Breast epithelium (tissue), 4 donors: ENCODE data around the gene ADAMTS3. TPM values are rescaled to one million over a fixed set of nuclear protein-coding genes. Genes with fewer than 3 reads are reported as not detected.
A peak's percentile ranks its signal among the peaks of the same experiment; 100 is the strongest.

Experiments
- DNase-seq, 2 donors: peaks; one replicate each; pipeline ENCODE4 v3.0.0-alpha.2; 2019; ENCODE audit warnings: low spot score in 2 of 2
- H3K27ac ChIP-seq, 2 donors: fragments of 200-600 bp; sonication (generic) in 1 of 2; one replicate each; pipeline ENCODE4 v1.5.1; 2016 to 2019; ENCODE audit warnings: mild to moderate bottlenecking in 1 of 2
- H3K27me3 ChIP-seq, 2 donors: fragments of 200-600 bp; sonication (generic) in 1 of 2; one replicate each; pipeline versions ENCODE4 v1.5.1 to v1.6.0; 2017 to 2019; ENCODE audit warnings: control low read depth in 1 of 2, mild to moderate bottlenecking in 1 of 2
- H3K36me3 ChIP-seq: fragments of 200-600 bp; one replicate; pipeline ENCODE4 v1.5.1; 2019
- H3K4me1 ChIP-seq, 2 donors: fragments of 200-600 bp; sonication (generic); one replicate each; pipeline ENCODE4 v1.5.1; 2016 to 2019; ENCODE audit warnings: control low read depth in 1 of 2
- H3K4me3 ChIP-seq, 3 donors: fragments of 200-600 bp; sonication (generic); 1 replicate in 2 of 3; 2 replicates in 1 of 3; pipeline ENCODE4 v1.5.1; 2016 to 2019; ENCODE audit warnings: mild to moderate bottlenecking in 3 of 3, moderate library complexity in 2 of 3
- H3K9me3 ChIP-seq, 2 donors: fragments of 200-600 bp; sonication (generic) in 1 of 2; one replicate each; pipeline ENCODE4 v1.5.1; 2016 to 2019; ENCODE audit warnings: control low read depth in 1 of 2
- CTCF ChIP-seq, 3 donors: fragments of 450-650 bp; IDR thresholded peaks; one replicate each; pipeline ENCODE4 v1.5.1; 2016 to 2017; ENCODE audit warnings: antibody characterized with exemption in 3 of 3, mild to moderate bottlenecking in 3 of 3, moderate library complexity in 3 of 3
- POLR2A ChIP-seq: fragments of 450-650 bp; IDR thresholded peaks from one replicate; pipeline ENCODE4 v1.6.1; 2016; ENCODE audit warnings: antibody characterized with exemption, mild to moderate bottlenecking, moderate library complexity
- POLR2AphosphoS5 ChIP-seq, 3 donors: sonication (generic); formaldehyde crosslinking; IDR thresholded peaks; one replicate each; pipeline ENCODE4 v1.6.1; 2017; ENCODE audit warnings: antibody characterized with exemption in 3 of 3
- intact Hi-C: fragments of 100-400 bp; cut with DNase I; formaldehyde crosslinking; loops from one replicate; pipeline ENCODE4 v1.15.1; 2023; ENCODE audit warnings: low total_unique reads
- total RNA-seq, 3 donors: library from RNA; depleted of rRNA; stranded (reverse); fragments of >200 nt; gene quantifications; one replicate each; pipeline ENCODE4 v1.1.0, GENCODE V29; 2016

The ADAMTS3 gene
- total RNA-seq, 3 donors from 2014 or later = 1.9 to 5.6 (median 2.9) TPM

- Histone ChIP-seq H3K27ac (no peak overlapping the region), H3K4me3 (no peak overlapping the region), H3K36me3 (no peaks in the 10 kb centered on the region), H3K27me3 (no peaks in the 10 kb centered on the region), H3K9me3 (no peaks in the 10 kb centered on the region), H3K4me1 (no peaks in the 10 kb centered on the region)
- intact Hi-C loops = no loop called here
- no peak for TF ChIP-seq CTCF (IDR thresholded peaks at IDR 0.05)
- TF ChIP-seq POLR2A = no peak
- TF ChIP-seq POLR2AphosphoS5 (IDR thresholded peaks at IDR 0.05) = no peak
- no peak for DNase-seq
Measured at GRCh38 chr4:72305620-72306019, 263.4 kb downstream of the ADAMTS3 start.

GRCh38 chr4:72305080-72305479, 263.9 kb downstream of the ADAMTS3 start:
- no peak overlapping the region for H3K27ac ChIP-seq
- no peaks in the 10 kb centered on the region for H3K9me3 ChIP-seq
- TF ChIP-seq CTCF (IDR thresholded peaks at IDR 0.05) = no peak
- no peak for TF ChIP-seq POLR2AphosphoS5 (IDR thresholded peaks at IDR 0.05)
- TF ChIP-seq POLR2A = no peak
- H3K4me1 ChIP-seq = no peaks in the 10 kb centered on the region
- intact Hi-C loops = no loop called here
- no peak for DNase-seq
- no peak overlapping the region for H3K4me3 ChIP-seq
- no peaks in the 10 kb centered on the region for H3K36me3 ChIP-seq
- no peaks in the 10 kb centered on the region for H3K27me3 ChIP-seq

GRCh38 chr4:72302981-72303704, 265.9 kb downstream of the ADAMTS3 start:
- no peaks in the 10 kb centered on the region for H3K27me3 ChIP-seq
- no peak overlapping the region for H3K27ac ChIP-seq
- H3K4me3 ChIP-seq = no peak overlapping the region
- intact Hi-C loops = no loop called here
- no peaks in the 10 kb centered on the region for H3K36me3 ChIP-seq
- no peaks in the 10 kb centered on the region for H3K9me3 ChIP-seq
- DNase-seq = no peak
- no peaks in the 10 kb centered on the region for H3K4me1 ChIP-seq
- TF ChIP-seq CTCF (IDR thresholded peaks at IDR 0.05) (peak in 2 of 3 donors; percentile 32 to 46), POLR2A (no peak)

- intact Hi-C loops = no loop called here
- H3K4me3 ChIP-seq = no peak overlapping the region
- no peaks in the 10 kb centered on the region for H3K27me3 ChIP-seq
- H3K27ac ChIP-seq = no peak overlapping the region
- TF ChIP-seq POLR2AphosphoS5 (IDR thresholded peaks at IDR 0.05) (no peak), CTCF (IDR thresholded peaks at IDR 0.05) (no peak), POLR2A (no peak)
- no peaks in the 10 kb centered on the region for H3K9me3 ChIP-seq
- H3K36me3 ChIP-seq = no peaks in the 10 kb centered on the region
- no peaks in the 10 kb centered on the region for H3K4me1 ChIP-seq
- DNase-seq = no peak
Measured at GRCh38 chr4:72301759-72302158, 267.3 kb downstream of the ADAMTS3 start.

GRCh38 chr4:72300126-72300525, 268.9 kb downstream of the ADAMTS3 start:
- Histone ChIP-seq H3K27me3 (no peaks in the 10 kb centered on the region), H3K9me3 (no peaks in the 10 kb centered on the region), H3K4me1 (no peaks in the 10 kb centered on the region), H3K27ac (no peak overlapping the region), H3K36me3 (no peaks in the 10 kb centered on the region), H3K4me3 (no peak overlapping the region)
- TF ChIP-seq POLR2A (no peak), POLR2AphosphoS5 (IDR thresholded peaks at IDR 0.05) (no peak), CTCF (IDR thresholded peaks at IDR 0.05) (no peak)
- intact Hi-C loops = no loop called here
- DNase-seq = no peak
